ENCODE measurements around the gene C5. TPM values are rescaled to one million over a fixed set of nuclear protein-coding genes. Genes with fewer than 3 reads are reported as not detected.
A peak's percentile ranks its signal among the peaks of the same experiment; 100 is the strongest.

C5 gene
- total and polyA plus RNA-seq, 9 of the 15 experiments (the other 6 are each of a cell fraction or from before 2014, with no cell fraction given) = 0.08 to 0.91 (median 0.42) TPM

GRCh38 chr9:121026260-121026691, 23.8 kb downstream of the C5 start:
- ATAC-seq = no peak
- BruUV-seq (replicated peaks) = no TSS peak
- in situ Hi-C loops (cut with MboI) = no loop called here
- H2AFZ ChIP-seq (ENCODE audit: low read depth, low read length) = no peak overlapping the region
- H4K20me1 ChIP-seq (replicated peaks; ENCODE audit: control insufficient read depth, insufficient read depth, low read length) = no peaks in the 10 kb centered on the region
- H3K4me2 ChIP-seq (ENCODE audit: insufficient read depth, low read length) = no peak overlapping the region
- FAIRE-seq = no peak
- 9% methylated on average over 3 of the region's 3 CpGs for WGBS (ENCODE audit: insufficient coverage, low coverage, missing lambda C conversion rate)
- no peak overlapping the region for H3K9ac ChIP-seq (ENCODE audit: insufficient read depth in 1 of 2, low read depth in 2 of 2, low read length in 2 of 2)
- no peaks in the 10 kb centered on the region for H3K9me3 ChIP-seq (replicated peaks; ENCODE audit: control insufficient read depth, insufficient read depth, low read depth, low read length)
- no peaks in the 10 kb centered on the region for H3K79me2 ChIP-seq (ENCODE audit: control insufficient read depth, insufficient read depth, low read length)
- ChIA-PET CTCF (ENCODE audit: low intra/inter-chr PET ratio) (no interaction called here), POLR2A (no interaction called here)
- no peaks in the 10 kb centered on the region for H3K36me3 ChIP-seq (ENCODE audit: control insufficient read depth, insufficient read depth, low read length)
- no peak overlapping the region for H3K4me3 ChIP-seq
- no peaks in the 10 kb centered on the region for H3K4me1 ChIP-seq (replicated peaks in 1 of 2; ENCODE audit: control insufficient read depth in 2 of 2, insufficient read depth in 2 of 2, low read length in 2 of 2)
- H3K9me1 ChIP-seq (ENCODE audit: control insufficient read depth, insufficient read depth, low read length) = no peaks in the 10 kb centered on the region
- no peak overlapping the region for H3K27ac ChIP-seq (ENCODE audit: extremely low read depth, low read depth, low read length)
- TF ChIP-seq CHD7 (IDR thresholded peaks at IDR 0.05; ENCODE audit: low read depth, low read length) (no peak), MAFK (IDR thresholded peaks at IDR 0.05; ENCODE audit: low read length) (0 out of 2 replicates have a peak, but pooled peaks have one; percentile 4)
- 0 out of 5 replicates have a peak, but pooled peaks cover 0 to 3% of the 10 kb centered on the region in 2 experiments for H3K27me3 ChIP-seq (ENCODE audit: control insufficient read depth in 2 of 2, insufficient read depth in 2 of 2, low read length in 2 of 2)
- intact Hi-C loops (cut with micrococcal nuclease) = loop anchor here (5.0 kb wide), 1 partner anchor 96 kb away; no protein-coding TSS in a partner anchor
- DNase-seq (ENCODE audit: extremely low read depth in 1 of 4, low spot score in 3 of 4) = no peak
